ENCODE data around the gene PDZD2.

GRCh38 chr5:31707329-31707728 lies 68.4 kb downstream of the PDZD2 start:
- TF ChIP-seq CTCF (IDR thresholded peaks at IDR 0.05) (no peak), POLR2A (IDR thresholded peaks at IDR 0.05) (no peak), EP300 (IDR thresholded peaks at IDR 0.05) (no peak)

Data from sigmoid colon (tissue), 4 donors.